HEK293 (cell line): Measurements from ENCODE around the gene OGFRL1.

Source experiments
- CTCF ChIP-seq: fragments of 450-650 bp; formaldehyde crosslinking; IDR thresholded peaks from 2 replicates; pipeline ENCODE4 v1.5.1; 2016; ENCODE audit warnings: missing biosample characterization, missing genetic modification characterization
- GLIS2 ChIP-seq: fragments of 450-650 bp; formaldehyde crosslinking; IDR thresholded peaks from 2 replicates; pipeline ENCODE4 v1.5.1; 2016; ENCODE audit warnings: missing biosample characterization, missing genetic modification characterization
- KLF1 ChIP-seq: fragments of 450-650 bp; formaldehyde crosslinking; IDR thresholded peaks from 2 replicates; pipeline ENCODE4 v1.5.1; 2016; ENCODE audit warnings: missing biosample characterization, missing genetic modification characterization
- KLF10 ChIP-seq: fragments of 450-650 bp; IDR thresholded peaks from 2 replicates; pipeline ENCODE4 v1.5.1; 2018; ENCODE audit warnings: missing biosample characterization, mild to moderate bottlenecking, missing genetic modification characterization
- KLF9 ChIP-seq: fragments of 450-650 bp; formaldehyde crosslinking; IDR thresholded peaks from 2 replicates; pipeline ENCODE4 v1.5.1; 2016; ENCODE audit warnings: missing biosample characterization, missing genetic modification characterization, low read depth
- PRDM2 ChIP-seq: fragments of 450-650 bp; formaldehyde crosslinking; IDR thresholded peaks from 2 replicates; pipeline ENCODE4 v1.5.1; 2016; ENCODE audit warnings: missing biosample characterization, missing genetic modification characterization, borderline replicate concordance
- PRDM6 ChIP-seq: fragments of 450-650 bp; formaldehyde crosslinking; IDR thresholded peaks from 2 replicates; pipeline ENCODE4 v1.5.1; 2017; ENCODE audit warnings: missing biosample characterization, missing genetic modification characterization
- TRIM28 ChIP-seq: IDR thresholded peaks from 2 replicates; pipeline ENCODE4 v1.6.1; 2011; ENCODE audit warnings: low read length, control low read depth, borderline replicate concordance
- WT1 ChIP-seq: fragments of 450-650 bp; formaldehyde crosslinking; IDR thresholded peaks from 2 replicates; pipeline ENCODE4 v1.5.1; 2016; ENCODE audit warnings: missing biosample characterization, missing genetic modification characterization
- YY2 ChIP-seq: fragments of 450-650 bp; formaldehyde crosslinking; IDR thresholded peaks from 2 replicates; pipeline ENCODE4 v1.5.1; 2016; ENCODE audit warnings: missing biosample characterization, missing genetic modification characterization
- ZBTB48 ChIP-seq: fragments of 450-650 bp; formaldehyde crosslinking; IDR thresholded peaks from 2 replicates; pipeline ENCODE4 v1.5.1; 2016; ENCODE audit warnings: missing biosample characterization, missing genetic modification characterization
- ZNF157 ChIP-seq: fragments of 450-650 bp; formaldehyde crosslinking; IDR thresholded peaks from 2 replicates; pipeline ENCODE4 v1.5.1; 2016; ENCODE audit warnings: missing biosample characterization, missing genetic modification characterization
- ZNF202 ChIP-seq: fragments of 450-650 bp; formaldehyde crosslinking; IDR thresholded peaks from 2 replicates; pipeline ENCODE4 v1.5.1; 2016; ENCODE audit warnings: missing biosample characterization, missing genetic modification characterization, borderline replicate concordance
- ZNF366 ChIP-seq: fragments of 450-650 bp; formaldehyde crosslinking; conservative IDR thresholded peaks from 2 replicates; pipeline ENCODE4 v1.5.1; 2016; ENCODE audit warnings: missing biosample characterization, missing genetic modification characterization
- ZNF37A ChIP-seq: fragments of 450-650 bp; IDR thresholded peaks from 2 replicates; pipeline ENCODE4 v1.5.1; 2018; ENCODE audit warnings: missing biosample characterization, missing genetic modification characterization
- ZNF391 ChIP-seq: fragments of 450-650 bp; formaldehyde crosslinking; IDR thresholded peaks from 2 replicates; pipeline ENCODE4 v1.5.1; 2016; ENCODE audit warnings: low read depth, missing biosample characterization, missing genetic modification characterization, borderline replicate concordance
- ZNF394 ChIP-seq: fragments of 450-650 bp; formaldehyde crosslinking; IDR thresholded peaks from 2 replicates; pipeline ENCODE4 v1.5.1; 2016; ENCODE audit warnings: missing biosample characterization, missing genetic modification characterization, mild to moderate bottlenecking, moderate library complexity, borderline replicate concordance
- ZNF423 ChIP-seq: fragments of 450-650 bp; formaldehyde crosslinking; IDR thresholded peaks from 2 replicates; pipeline ENCODE4 v1.5.1; 2016; ENCODE audit warnings: missing biosample characterization, missing genetic modification characterization
- ZNF513 ChIP-seq: fragments of 450-650 bp; IDR thresholded peaks from 2 replicates; pipeline ENCODE4 v1.5.1; 2018; ENCODE audit warnings: missing biosample characterization, missing genetic modification characterization
- ZNF560 ChIP-seq: fragments of 450-650 bp; formaldehyde crosslinking; IDR thresholded peaks from 2 replicates; pipeline ENCODE4 v1.5.1; 2017; ENCODE audit warnings: missing biosample characterization, missing genetic modification characterization, borderline replicate concordance
- ZNF692 ChIP-seq: fragments of 450-650 bp; formaldehyde crosslinking; IDR thresholded peaks from 2 replicates; pipeline ENCODE4 v1.5.1; 2016; ENCODE audit warnings: missing biosample characterization, missing genetic modification characterization
- ZNF843 ChIP-seq: fragments of 450-650 bp; formaldehyde crosslinking; IDR thresholded peaks from 2 replicates; pipeline ENCODE4 v1.5.1; 2016; ENCODE audit warnings: missing biosample characterization, missing genetic modification characterization
- ZSCAN18 ChIP-seq: fragments of 450-650 bp; formaldehyde crosslinking; IDR thresholded peaks from 2 replicates; pipeline ENCODE4 v1.5.1; 2016; ENCODE audit warnings: missing biosample characterization, missing genetic modification characterization

Gene OGFRL1

GRCh38 chr6:71288228-71289038, at the start of gene OGFRL1 (continued):
- TF ChIP-seq WT1: peak; percentile 70
- no peak for TF ChIP-seq ZSCAN18 (tag by site-specific recombination)
- 0 out of 2 replicates have a peak, but pooled peaks have one; percentile 5 for TF ChIP-seq PRDM6 (tag by site-specific recombination)
- no peak for TF ChIP-seq ZNF37A
- TF ChIP-seq ZNF394 (tag by site-specific recombination): peak; percentile 36; the same call in 1 of the 2 replicates
- TF ChIP-seq KLF10 (tag by site-specific recombination): peak; percentile 55
- TF ChIP-seq YY2 (tag by site-specific recombination): no peak
- no peak for TF ChIP-seq ZNF202 (tag by site-specific recombination)
- TF ChIP-seq ZNF692: peak; percentile 56; the same call in 1 of the 2 replicates
- TF ChIP-seq ZNF391 (tag by site-specific recombination): peak; percentile 65; the same call in 1 of the 2 replicates
- no peak for TF ChIP-seq ZNF157
- TF ChIP-seq ZNF843 (tag by site-specific recombination): 0 out of 2 replicates have a peak, but pooled peaks have one; percentile 29
- TF ChIP-seq ZNF513 (tag by site-specific recombination): no peak
- TF ChIP-seq ZBTB48 (tag by site-specific recombination): peak; percentile 64; the same call in 1 of the 2 replicates
- TF ChIP-seq ZNF366: peak; percentile 59; the same call in 1 of the 2 replicates
- peak; percentile 94 for TF ChIP-seq KLF1 (tag by site-specific recombination)
- TF ChIP-seq PRDM2: no peak
- no peak for TF ChIP-seq ZNF560
- peak; percentile 65; the same call in 1 of the 2 replicates for TF ChIP-seq TRIM28
- TF ChIP-seq ZNF423 (tag by site-specific recombination): peak; percentile 99
- TF ChIP-seq KLF9: peak; percentile 79
- TF ChIP-seq GLIS2 (tag by site-specific recombination): peak; percentile 98
- no peak; the same call in 1 of the 2 replicates for TF ChIP-seq CTCF (tag by site-specific recombination)
